HepG2 (cell line): Measurements from ENCODE around the gene CCL17. TPM values are rescaled to one million over a fixed set of nuclear protein-coding genes. Genes with fewer than 3 reads are reported as not detected.

ENCODE experiments used
- FOSL2 ChIP-seq: sonication (generic); formaldehyde crosslinking; IDR thresholded peaks from 2 replicates; pipeline ENCODE4 v1.4.0; 2020; ENCODE audit warnings: missing genetic modification reagents
- GTF2F1 ChIP-seq: fragments of 150-350 bp; IDR thresholded peaks from 2 replicates; pipeline ENCODE4 v1.6.1; 2014; ENCODE audit warnings: low read length
- HDAC6 ChIP-seq: fragments of 200-600 bp; sonication (generic); IDR thresholded peaks from 2 replicates; pipeline ENCODE4 v1.7.0; 2017; ENCODE audit warnings: mild to moderate bottlenecking, antibody characterized with exemption, low read length, low read depth
- MXD4 ChIP-seq: IDR thresholded peaks from 2 replicates; pipeline ENCODE4 v1.6.1; 2016; ENCODE audit warnings: mild to moderate bottlenecking, missing biosample characterization, missing genetic modification reagents
- RAD21 ChIP-seq: fragments of 450-650 bp; formaldehyde crosslinking; IDR thresholded peaks from 2 replicates; pipeline ENCODE4 v1.5.0; 2020; ENCODE audit warnings: mild to moderate bottlenecking
- RELA ChIP-seq: sonication (generic); formaldehyde crosslinking; IDR thresholded peaks from 2 replicates; pipeline ENCODE4 v1.4.0; 2020; ENCODE audit warnings: missing genetic modification reagents
- SP4 ChIP-seq: sonication (generic); formaldehyde crosslinking; IDR thresholded peaks from 2 replicates; pipeline ENCODE4 v1.8.1; 2023; ENCODE audit warnings: mild to moderate bottlenecking, missing genetic modification reagents
- SP5 ChIP-seq: IDR thresholded peaks from 2 replicates; pipeline ENCODE4 v1.6.1; 2016; ENCODE audit warnings: low read depth, borderline replicate concordance
- SUZ12 ChIP-seq: fragments of 150-350 bp; IDR thresholded peaks from 2 replicates; pipeline ENCODE4 v1.6.1; 2014; ENCODE audit warnings: low read depth, low read length
- TGIF2 ChIP-seq: IDR thresholded peaks from 2 replicates; pipeline ENCODE4 v1.6.1; 2016; ENCODE audit warnings: control low read depth, missing compliant biosample characterization
- THYN1 ChIP-seq: sonication (generic); formaldehyde crosslinking; IDR thresholded peaks from 2 replicates; pipeline ENCODE4 v1.8.1; 2023; ENCODE audit warnings: low read depth, mild to moderate bottlenecking, moderate library complexity, missing genetic modification reagents, borderline replicate concordance
- ZNF17 ChIP-seq: sonication (generic); formaldehyde crosslinking; IDR thresholded peaks from 2 replicates; pipeline ENCODE4 v1.5.0; 2020; ENCODE audit warnings: mild to moderate bottlenecking, missing genetic modification reagents
- ZNF564 ChIP-seq: sonication (generic); formaldehyde crosslinking; IDR thresholded peaks from 2 replicates; pipeline ENCODE4 v1.8.1; 2023; ENCODE audit warnings: mild to moderate bottlenecking, missing genetic modification reagents
- ZNF567 ChIP-seq: sonication (generic); formaldehyde crosslinking; IDR thresholded peaks from 2 replicates; pipeline ENCODE4 v1.8.1; 2023; ENCODE audit warnings: mild to moderate bottlenecking, missing genetic modification reagents, borderline replicate concordance
- ZNF598 ChIP-seq: sonication (generic); formaldehyde crosslinking; IDR thresholded peaks from 2 replicates; pipeline ENCODE4 v1.5.1; 2020; ENCODE audit warnings: mild to moderate bottlenecking, missing genetic modification reagents, borderline replicate concordance
- ZSCAN21 ChIP-seq: sonication (generic); formaldehyde crosslinking; IDR thresholded peaks from 2 replicates; pipeline ENCODE4 v1.8.0; 2022; ENCODE audit warnings: mild to moderate bottlenecking, missing genetic modification reagents, moderate library complexity, borderline replicate concordance
- polyA plus RNA-seq, 8 experiments: library from polyadenylated mRNA; depleted of rRNA in 3 of 8; stranded (reverse) in 7 of 8; unstranded in 1 of 8; fragments of >200 nt; fragmentation: Illumina TruSeq in 4 of 8; extraction: Trizol in 4 of 8; gene quantifications; 2 replicates each; pipeline versions ENCODE4 v1.2.1 to v1.2.3, GENCODE V29; 2011 to 2016; ENCODE audit warnings: low read depth in 4 of 8, missing spikeins in 1 of 8, mixed read lengths in 1 of 8; ENCODE audit not compliant: insufficient read depth in 1 of 8
- total RNA-seq, 5 experiments: library from RNA; depleted of rRNA; stranded (reverse); fragments of >200 nt; fragmentation: Illumina TruSeq; extraction: Trizol; gene quantifications; 2 replicates each; pipeline ENCODE4 v1.2.3, GENCODE V29; 2016; ENCODE audit warnings: low read depth in 1 of 5
- TF ChIP-seq, protein P1 (sequence below): sonication (generic); formaldehyde crosslinking; IDR thresholded peaks from 2 replicates; pipeline ENCODE4 v1.4.0; 2020; ENCODE audit warnings: missing genetic modification reagents
- TF ChIP-seq, protein P2 (sequence below): sonication (generic); formaldehyde crosslinking; IDR thresholded peaks from 2 replicates; pipeline ENCODE4 v1.4.0; 2020; ENCODE audit warnings: mild to moderate bottlenecking, missing genetic modification reagents
- TF ChIP-seq, protein P3 (sequence below): sonication (generic); formaldehyde crosslinking; IDR thresholded peaks from 2 replicates; pipeline ENCODE4 v1.4.0; 2020; ENCODE audit warnings: missing genetic modification reagents
- TF ChIP-seq, protein P4 (sequence below): sonication (generic); formaldehyde crosslinking; IDR thresholded peaks from 2 replicates; pipeline ENCODE4 v1.5.1; 2020; ENCODE audit warnings: mild to moderate bottlenecking, missing genetic modification reagents, borderline replicate concordance

The CCL17 gene
- total and polyA plus RNA-seq, 2 of the 13 experiments (the other 11 are each of a cell fraction or from before 2014, with no cell fraction given), result not detected

DNA sequence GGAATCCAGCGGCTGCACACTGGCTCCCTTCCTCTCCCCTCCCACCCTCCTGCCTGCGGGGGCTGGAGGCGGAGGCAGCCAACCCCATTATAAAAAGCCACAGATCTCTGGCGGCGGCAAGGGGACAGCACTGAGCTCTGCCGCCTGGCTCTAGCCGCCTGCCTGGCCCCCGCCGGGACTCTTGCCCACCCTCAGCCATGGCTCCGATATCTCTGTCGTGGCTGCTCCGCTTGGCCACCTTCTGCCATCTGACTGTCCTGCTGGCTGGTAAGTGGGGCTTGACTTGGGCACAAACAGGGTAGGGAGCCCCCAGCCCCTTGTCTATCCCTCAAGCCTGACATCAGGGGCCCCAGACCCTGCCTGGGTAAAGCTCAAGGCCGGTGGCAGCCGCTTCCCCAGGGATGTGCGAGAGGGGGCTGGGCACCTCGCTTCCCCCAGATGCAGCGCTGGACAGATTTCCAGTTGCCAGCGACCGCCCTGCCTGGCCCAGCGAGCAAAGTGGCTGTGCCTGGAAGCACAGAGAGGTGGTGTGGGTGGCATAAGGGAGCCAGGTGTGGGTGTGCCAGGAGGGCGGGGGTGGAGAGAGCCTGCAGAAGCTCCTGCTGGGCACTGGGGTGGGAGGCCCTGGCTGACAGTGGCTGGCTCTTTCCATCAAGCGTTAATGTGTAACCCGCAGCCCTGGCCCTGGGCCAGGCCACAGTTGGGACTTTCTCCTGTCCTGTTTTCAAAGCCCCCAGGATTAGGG lies 32.0 kb upstream of the CCL17 start, which contains the start of gene CX3CL1 (continued):
- TF ChIP-seq HDAC6, result no peak
- TF ChIP-seq ZNF17 (CRISPR knock-in tag), result peak; percentile 87; the same call in 1 of the 2 replicates
- peak; percentile 82 for TF ChIP-seq ZNF564 (CRISPR knock-in tag)
- peak; percentile 73 for TF ChIP-seq RELA (CRISPR knock-in tag)
- TF ChIP-seq RAD21 (CRISPR knock-in tag), result peak; percentile 65
- TF ChIP-seq, protein P1, sequence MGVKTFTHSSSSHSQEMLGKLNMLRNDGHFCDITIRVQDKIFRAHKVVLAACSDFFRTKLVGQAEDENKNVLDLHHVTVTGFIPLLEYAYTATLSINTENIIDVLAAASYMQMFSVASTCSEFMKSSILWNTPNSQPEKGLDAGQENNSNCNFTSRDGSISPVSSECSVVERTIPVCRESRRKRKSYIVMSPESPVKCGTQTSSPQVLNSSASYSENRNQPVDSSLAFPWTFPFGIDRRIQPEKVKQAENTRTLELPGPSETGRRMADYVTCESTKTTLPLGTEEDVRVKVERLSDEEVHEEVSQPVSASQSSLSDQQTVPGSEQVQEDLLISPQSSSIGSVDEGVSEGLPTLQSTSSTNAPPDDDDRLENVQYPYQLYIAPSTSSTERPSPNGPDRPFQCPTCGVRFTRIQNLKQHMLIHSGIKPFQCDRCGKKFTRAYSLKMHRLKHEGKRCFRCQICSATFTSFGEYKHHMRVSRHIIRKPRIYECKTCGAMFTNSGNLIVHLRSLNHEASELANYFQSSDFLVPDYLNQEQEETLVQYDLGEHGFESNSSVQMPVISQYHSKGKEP (CRISPR knock-in tag), result peak; percentile 22; the same call in 1 of the 2 replicates
- TF ChIP-seq, protein P2, sequence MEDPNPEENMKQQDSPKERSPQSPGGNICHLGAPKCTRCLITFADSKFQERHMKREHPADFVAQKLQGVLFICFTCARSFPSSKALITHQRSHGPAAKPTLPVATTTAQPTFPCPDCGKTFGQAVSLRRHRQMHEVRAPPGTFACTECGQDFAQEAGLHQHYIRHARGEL (CRISPR knock-in tag), result no peak
- TF ChIP-seq, protein P3, sequence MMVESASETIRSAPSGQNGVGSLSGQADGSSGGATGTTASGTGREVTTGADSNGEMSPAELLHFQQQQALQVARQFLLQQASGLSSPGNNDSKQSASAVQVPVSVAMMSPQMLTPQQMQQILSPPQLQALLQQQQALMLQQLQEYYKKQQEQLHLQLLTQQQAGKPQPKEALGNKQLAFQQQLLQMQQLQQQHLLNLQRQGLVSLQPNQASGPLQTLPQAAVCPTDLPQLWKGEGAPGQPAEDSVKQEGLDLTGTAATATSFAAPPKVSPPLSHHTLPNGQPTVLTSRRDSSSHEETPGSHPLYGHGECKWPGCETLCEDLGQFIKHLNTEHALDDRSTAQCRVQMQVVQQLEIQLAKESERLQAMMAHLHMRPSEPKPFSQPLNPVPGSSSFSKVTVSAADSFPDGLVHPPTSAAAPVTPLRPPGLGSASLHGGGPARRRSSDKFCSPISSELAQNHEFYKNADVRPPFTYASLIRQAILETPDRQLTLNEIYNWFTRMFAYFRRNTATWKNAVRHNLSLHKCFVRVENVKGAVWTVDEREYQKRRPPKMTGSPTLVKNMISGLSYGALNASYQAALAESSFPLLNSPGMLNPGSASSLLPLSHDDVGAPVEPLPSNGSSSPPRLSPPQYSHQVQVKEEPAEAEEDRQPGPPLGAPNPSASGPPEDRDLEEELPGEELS (CRISPR knock-in tag), result peak; percentile 96
- peak; percentile 44; the same call in 1 of the 2 replicates for TF ChIP-seq SP4 (CRISPR knock-in tag)
- TF ChIP-seq, protein P4, sequence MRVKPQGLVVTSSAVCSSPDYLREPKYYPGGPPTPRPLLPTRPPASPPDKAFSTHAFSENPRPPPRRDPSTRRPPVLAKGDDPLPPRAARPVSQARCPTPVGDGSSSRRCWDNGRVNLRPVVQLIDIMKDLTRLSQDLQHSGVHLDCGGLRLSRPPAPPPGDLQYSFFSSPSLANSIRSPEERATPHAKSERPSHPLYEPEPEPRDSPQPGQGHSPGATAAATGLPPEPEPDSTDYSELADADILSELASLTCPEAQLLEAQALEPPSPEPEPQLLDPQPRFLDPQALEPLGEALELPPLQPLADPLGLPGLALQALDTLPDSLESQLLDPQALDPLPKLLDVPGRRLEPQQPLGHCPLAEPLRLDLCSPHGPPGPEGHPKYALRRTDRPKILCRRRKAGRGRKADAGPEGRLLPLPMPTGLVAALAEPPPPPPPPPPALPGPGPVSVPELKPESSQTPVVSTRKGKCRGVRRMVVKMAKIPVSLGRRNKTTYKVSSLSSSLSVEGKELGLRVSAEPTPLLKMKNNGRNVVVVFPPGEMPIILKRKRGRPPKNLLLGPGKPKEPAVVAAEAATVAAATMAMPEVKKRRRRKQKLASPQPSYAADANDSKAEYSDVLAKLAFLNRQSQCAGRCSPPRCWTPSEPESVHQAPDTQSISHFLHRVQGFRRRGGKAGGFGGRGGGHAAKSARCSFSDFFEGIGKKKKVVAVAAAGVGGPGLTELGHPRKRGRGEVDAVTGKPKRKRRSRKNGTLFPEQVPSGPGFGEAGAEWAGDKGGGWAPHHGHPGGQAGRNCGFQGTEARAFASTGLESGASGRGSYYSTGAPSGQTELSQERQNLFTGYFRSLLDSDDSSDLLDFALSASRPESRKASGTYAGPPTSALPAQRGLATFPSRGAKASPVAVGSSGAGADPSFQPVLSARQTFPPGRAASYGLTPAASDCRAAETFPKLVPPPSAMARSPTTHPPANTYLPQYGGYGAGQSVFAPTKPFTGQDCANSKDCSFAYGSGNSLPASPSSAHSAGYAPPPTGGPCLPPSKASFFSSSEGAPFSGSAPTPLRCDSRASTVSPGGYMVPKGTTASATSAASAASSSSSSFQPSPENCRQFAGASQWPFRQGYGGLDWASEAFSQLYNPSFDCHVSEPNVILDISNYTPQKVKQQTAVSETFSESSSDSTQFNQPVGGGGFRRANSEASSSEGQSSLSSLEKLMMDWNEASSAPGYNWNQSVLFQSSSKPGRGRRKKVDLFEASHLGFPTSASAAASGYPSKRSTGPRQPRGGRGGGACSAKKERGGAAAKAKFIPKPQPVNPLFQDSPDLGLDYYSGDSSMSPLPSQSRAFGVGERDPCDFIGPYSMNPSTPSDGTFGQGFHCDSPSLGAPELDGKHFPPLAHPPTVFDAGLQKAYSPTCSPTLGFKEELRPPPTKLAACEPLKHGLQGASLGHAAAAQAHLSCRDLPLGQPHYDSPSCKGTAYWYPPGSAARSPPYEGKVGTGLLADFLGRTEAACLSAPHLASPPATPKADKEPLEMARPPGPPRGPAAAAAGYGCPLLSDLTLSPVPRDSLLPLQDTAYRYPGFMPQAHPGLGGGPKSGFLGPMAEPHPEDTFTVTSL (CRISPR knock-in tag), result no peak; the same call in 1 of the 2 replicates
- TF ChIP-seq GTF2F1, result no peak
- TF ChIP-seq ZNF598 (CRISPR knock-in tag), result peak; percentile 78
- TF ChIP-seq FOSL2 (CRISPR knock-in tag), result peak; percentile 77; the same call in 1 of the 2 replicates
- no peak for TF ChIP-seq SUZ12
- TF ChIP-seq ZSCAN21 (CRISPR knock-in tag), result peak; percentile 80
- TF ChIP-seq ZNF567 (CRISPR knock-in tag), result peak; percentile 44
- TF ChIP-seq TGIF2, result no peak; the same call in none of the 2 replicates
- peak; percentile 67 for TF ChIP-seq SP5 (CRISPR knock-in tag)
- no peak for TF ChIP-seq THYN1 (CRISPR knock-in tag)
- TF ChIP-seq MXD4 (CRISPR knock-in tag), result peak; percentile 26; the same call in 1 of the 2 replicates
